GM12878 (cell line): ENCODE measurements around the gene RBBP4. TPM values are rescaled to one million over a fixed set of nuclear protein-coding genes. Genes with fewer than 3 reads are reported as not detected.

Experiments
- ATAC-seq: fragments of 200-7000 bp; cut with Tn5 transposase; 3 replicates; pipeline ENCODE4 v1.9.1; 2020; ENCODE audit warnings: mild to moderate bottlenecking, moderate library complexity
- BruUV-seq: library from RNA; stranded (reverse); fragments of 400-500 nt; replicated peaks from 2 replicates; lab custom pipeline; 2021; lab: Mats Ljungman, UMichigan
- CTCF ChIA-PET: fragments of 300-600 bp; sonication (Branson Sonifier 250); formaldehyde crosslinking; extraction: SDS; loops from one replicate; lab custom pipeline; 2021; ENCODE audit warnings: inconsistent platforms; lab: Yijun Ruan, JAX
- POLR2A ChIA-PET: fragments of 350-600 bp; formaldehyde crosslinking; extraction: SDS; loops from one replicate; lab custom pipeline; 2021; ENCODE audit warnings: inconsistent platforms; lab: Charles Lee
- RAD21 ChIA-PET: fragments of 300-600 bp; sonication (Branson Sonifier 250); formaldehyde crosslinking; loops from one replicate; lab custom pipeline; 2023; ENCODE audit warnings: antibody characterized with exemption; ENCODE audit not compliant: unreplicated experiment; lab: Charles Lee
- SMC1A ChIA-PET: fragments of 300-600 bp; sonication (Branson Sonifier 250); formaldehyde crosslinking; loops from one replicate; lab custom pipeline; 2023; ENCODE audit not compliant: unreplicated experiment, uncharacterized antibody; lab: Charles Lee
- DNase-seq: peaks from one replicate; pipeline ENCODE4 v3.0.0-alpha.2; 2011; ENCODE audit warnings: low read depth, low spot score
- FAIRE-seq: peaks from 3 replicates; lab custom pipeline; 2011; peaks lifted over from hg19 to GRCh38; lab: Jason Lieb, UNC
- H2AFZ ChIP-seq: 2 replicates; pipeline ENCODE4 v1.6.0; 2011; ENCODE audit warnings: low read depth, low read length, control low read depth; ENCODE audit not compliant: control insufficient read depth
- H3K27ac ChIP-seq: 2 replicates; pipeline ENCODE4 v1.5.1; 2011; ENCODE audit warnings: control low read depth; ENCODE audit not compliant: control insufficient read depth, insufficient read depth
- H3K27me3 ChIP-seq, 2 experiments: replicated peaks in 1 of 2; 2 replicates each; pipeline versions ENCODE4 v1.6.0 to v1.6.1; 2011; ENCODE audit warnings: low read length in 1 of 2; ENCODE audit not compliant: control insufficient read depth in 2 of 2, insufficient read depth in 2 of 2
- H3K36me3 ChIP-seq, 2 experiments: 2 replicates each; pipeline ENCODE4 v1.5.1; 2011; ENCODE audit warnings: low read length in 1 of 2; ENCODE audit not compliant: control insufficient read depth in 2 of 2, insufficient read depth in 2 of 2
- H3K4me1 ChIP-seq: 2 replicates; pipeline ENCODE4 v1.6.1; 2011; ENCODE audit warnings: mild to moderate bottlenecking, low read length, moderate library complexity, mixed read lengths; ENCODE audit not compliant: control insufficient read depth, insufficient read depth
- H3K4me2 ChIP-seq: 2 replicates; pipeline ENCODE4 v1.6.0; 2011; ENCODE audit warnings: control low read depth; ENCODE audit not compliant: control insufficient read depth, insufficient read depth
- H3K4me3 ChIP-seq: fragments of 200-600 bp; sonication (generic); 2 replicates; pipeline ENCODE4 v1.5.1; 2016
- H3K79me2 ChIP-seq: 2 replicates; pipeline ENCODE4 v1.6.0; 2011; ENCODE audit warnings: low read length; ENCODE audit not compliant: control insufficient read depth, insufficient read depth
- H3K9ac ChIP-seq: 2 replicates; pipeline ENCODE4 v1.8.0; 2011; ENCODE audit warnings: low read length, control low read depth, mixed read lengths; ENCODE audit not compliant: control insufficient read depth, insufficient read depth
- H3K9me3 ChIP-seq: replicated peaks from 3 replicates; pipeline ENCODE4 v1.5.1; 2011; ENCODE audit warnings: mild to moderate bottlenecking, low read length; ENCODE audit not compliant: control insufficient read depth, insufficient read depth
- H4K20me1 ChIP-seq: 2 replicates; pipeline ENCODE4 v1.6.0; 2011; ENCODE audit not compliant: control insufficient read depth, insufficient read depth
- MYC ChIP-seq: IDR thresholded peaks from 2 replicates; pipeline ENCODE4 v1.6.1; 2011; ENCODE audit warnings: mild to moderate bottlenecking, low read length, moderate library complexity, inconsistent platforms; ENCODE audit not compliant: insufficient read depth, insufficient replicate concordance, insufficient read length, severe bottlenecking
- WGBS: methylation state at CpG from one replicate; pipeline ENCODE4 v1.1.6; 2016; ENCODE audit warnings: low lambda C conversion rate; ENCODE audit not compliant: insufficient replicate concordance, insufficient coverage; ENCODE audit errors: missing lambda C conversion rate; 5-methylcytosine and 5-hydroxymethylcytosine counted together
- in situ Hi-C: fragments of 300-500 bp; cut with MboI; formaldehyde crosslinking; loops from 9 replicates; pipeline ENCODE4 v1.14.3; 2018; ENCODE audit warnings: mixed read lengths
- intact Hi-C: fragments of 100-400 bp; cut with micrococcal nuclease; formaldehyde crosslinking; loops from one replicate; pipeline ENCODE4 v1.14.2; 2022; ENCODE audit not compliant: unreplicated experiment
- polyA plus RNA-seq, 11 experiments: library from polyadenylated mRNA; depleted of rRNA in 4 of 11; unstranded in 6 of 11; stranded (reverse) in 5 of 11; fragments of >200 nt; fragmentation: Nextera tagmentation in 4 of 11; fragmentation: Illumina TruSeq in 1 of 11; extraction: Ambion mirVana in 4 of 11; extraction: Trizol in 1 of 11; gene quantifications; 1 replicate in 1 of 11; 2 replicates in 10 of 11; pipeline versions ENCODE4 v1.2.1 to v1.2.3, GENCODE V29; 2011 to 2016; ENCODE audit warnings: inconsistent platforms in 2 of 11, missing spikeins in 2 of 11, low read depth in 1 of 11
- total RNA-seq, 4 experiments: library from RNA; depleted of rRNA in 3 of 4; stranded (reverse); fragments of >200 nt in 3 of 4; fragmentation: Illumina TruSeq in 1 of 4; extraction: Trizol in 1 of 4; gene quantifications; 2 replicates each; pipeline versions ENCODE4 v1.2.1 to v1.2.3, GENCODE V29; 2013 to 2021
- TF ChIP-seq, protein P1 (sequence below): IDR thresholded peaks from 2 replicates; pipeline ENCODE4 v1.6.1; 2012; ENCODE audit warnings: low read depth, low read length, improper control_type of control experiment

The RBBP4 gene
- total and polyA plus RNA-seq, 10 of the 15 experiments (the other 5 are each of a cell fraction or from before 2014, with no cell fraction given) = 120 to 357 (median 231) TPM

DNA sequence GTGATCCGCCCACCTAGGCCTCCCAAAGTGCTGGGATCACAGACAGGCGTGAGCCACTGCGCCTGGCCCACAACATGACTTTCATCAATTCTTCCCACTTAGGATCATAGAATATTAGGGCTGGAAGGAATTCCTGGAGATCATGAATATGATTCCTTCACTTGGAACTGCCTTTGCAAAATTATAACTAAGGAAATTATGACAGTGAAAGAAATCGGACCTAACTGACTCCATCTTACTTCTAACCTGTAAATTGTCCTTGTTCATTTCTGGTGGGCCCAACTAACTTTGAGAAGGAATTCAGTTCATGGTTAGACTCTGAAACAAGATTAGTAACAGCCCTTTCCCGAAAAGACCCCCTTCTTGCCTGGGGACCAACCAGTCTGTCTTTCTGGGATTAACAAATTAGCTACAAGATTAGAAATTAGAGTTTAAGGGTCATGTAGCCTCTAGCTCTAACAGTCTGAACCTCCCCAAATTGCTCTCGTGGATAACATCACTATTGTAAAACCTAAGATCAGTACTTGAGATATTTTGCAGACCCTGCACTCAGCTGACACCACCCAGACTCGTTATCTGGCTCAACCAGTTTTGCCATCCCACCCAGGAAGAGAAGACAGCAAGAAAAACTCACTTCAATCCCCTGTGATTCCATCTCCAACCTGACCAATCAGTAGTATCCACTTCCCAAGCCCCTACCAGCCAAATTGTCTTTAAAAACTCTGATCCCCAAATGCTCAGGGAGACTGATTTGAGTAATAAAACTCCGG, 15.3 kb upstream of the RBBP4 start:
- Histone ChIP-seq H2AFZ (no peak overlapping the region), H3K27ac (no peak overlapping the region)

More for the DNA sequence above, 15.3 kb upstream of the RBBP4 start:
- 89% methylated on average over 8 of the region's 8 CpGs for WGBS
- SMC1A ChIA-PET = no interaction called here
- Histone ChIP-seq H3K36me3 (peaks cover 0 to 9% of the 10 kb centered on the region in 2 experiments; a peak in 3 of 4 replicates), H3K9me3 (no peaks in the 10 kb centered on the region), H3K9ac (no peak overlapping the region), H3K4me2 (no peak overlapping the region), H3K79me2 (peaks cover 47% of the 10 kb centered on the region), H3K27me3 (no peaks in the 10 kb centered on the region), H4K20me1 (no peaks in the 10 kb centered on the region), H3K4me3 (no peak overlapping the region), H3K4me1 (no peaks in the 10 kb centered on the region)
- FAIRE-seq (no peak), DNase-seq (no peak), ATAC-seq (no peak)
- TF ChIP-seq MYC = no peak
- TF ChIP-seq, protein P1, sequence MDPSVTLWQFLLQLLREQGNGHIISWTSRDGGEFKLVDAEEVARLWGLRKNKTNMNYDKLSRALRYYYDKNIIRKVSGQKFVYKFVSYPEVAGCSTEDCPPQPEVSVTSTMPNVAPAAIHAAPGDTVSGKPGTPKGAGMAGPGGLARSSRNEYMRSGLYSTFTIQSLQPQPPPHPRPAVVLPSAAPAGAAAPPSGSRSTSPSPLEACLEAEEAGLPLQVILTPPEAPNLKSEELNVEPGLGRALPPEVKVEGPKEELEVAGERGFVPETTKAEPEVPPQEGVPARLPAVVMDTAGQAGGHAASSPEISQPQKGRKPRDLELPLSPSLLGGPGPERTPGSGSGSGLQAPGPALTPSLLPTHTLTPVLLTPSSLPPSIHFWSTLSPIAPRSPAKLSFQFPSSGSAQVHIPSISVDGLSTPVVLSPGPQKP = no peak
- intact Hi-C loops = no loop called here
- RAD21 ChIA-PET = interaction anchor here (1.6 kb wide), 1 partner anchor 11 kb away, joined by 3 read pairs; no protein-coding TSS in a partner anchor
- CTCF ChIA-PET = interaction anchor here (1.2 to 1.4 kb wide), 2 partner anchors 8 to 20 kb away, joined by 3 to 5 read pairs; no protein-coding TSS in a partner anchor
- no TSS peak for BruUV-seq
- POLR2A ChIA-PET = interaction anchor here (0.7 kb wide), 2 partner anchors 151 to 479 kb away, joined by 3 to 4 read pairs; no protein-coding TSS in a partner anchor
- in situ Hi-C loops = no loop called here
